ENCODE data around the gene SUFU.

DNA sequence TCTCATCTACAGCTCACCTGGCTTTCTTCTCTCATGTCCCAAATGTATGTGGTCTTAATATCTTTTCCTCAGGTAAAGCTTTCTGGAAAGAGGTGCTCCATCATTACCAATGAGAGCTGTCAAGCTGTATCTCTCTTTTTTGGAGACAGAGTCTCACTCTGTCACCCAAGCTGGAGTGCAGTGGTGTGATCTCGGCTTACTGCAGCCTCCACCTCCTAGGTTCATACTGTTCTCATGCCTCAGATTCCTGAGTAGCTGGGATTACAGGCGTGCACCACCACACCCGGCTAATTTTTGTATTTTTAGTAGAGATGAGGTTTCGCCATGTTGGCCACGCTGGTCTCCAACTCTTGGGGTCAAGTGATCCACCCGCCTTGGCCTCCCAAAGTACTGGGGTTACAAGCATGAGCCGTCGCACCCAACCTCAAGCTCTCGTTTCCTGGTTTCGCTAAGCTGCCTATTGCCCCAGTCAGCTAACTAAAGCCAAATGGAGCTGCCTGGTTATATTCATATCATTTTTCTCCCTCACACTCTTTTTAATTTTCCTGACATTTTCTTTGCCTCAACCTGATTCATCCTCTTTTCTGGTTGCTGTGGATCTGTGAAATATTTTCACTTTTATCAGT, 60.5 kb downstream of the SUFU start:
- TF ChIP-seq, protein P1, sequence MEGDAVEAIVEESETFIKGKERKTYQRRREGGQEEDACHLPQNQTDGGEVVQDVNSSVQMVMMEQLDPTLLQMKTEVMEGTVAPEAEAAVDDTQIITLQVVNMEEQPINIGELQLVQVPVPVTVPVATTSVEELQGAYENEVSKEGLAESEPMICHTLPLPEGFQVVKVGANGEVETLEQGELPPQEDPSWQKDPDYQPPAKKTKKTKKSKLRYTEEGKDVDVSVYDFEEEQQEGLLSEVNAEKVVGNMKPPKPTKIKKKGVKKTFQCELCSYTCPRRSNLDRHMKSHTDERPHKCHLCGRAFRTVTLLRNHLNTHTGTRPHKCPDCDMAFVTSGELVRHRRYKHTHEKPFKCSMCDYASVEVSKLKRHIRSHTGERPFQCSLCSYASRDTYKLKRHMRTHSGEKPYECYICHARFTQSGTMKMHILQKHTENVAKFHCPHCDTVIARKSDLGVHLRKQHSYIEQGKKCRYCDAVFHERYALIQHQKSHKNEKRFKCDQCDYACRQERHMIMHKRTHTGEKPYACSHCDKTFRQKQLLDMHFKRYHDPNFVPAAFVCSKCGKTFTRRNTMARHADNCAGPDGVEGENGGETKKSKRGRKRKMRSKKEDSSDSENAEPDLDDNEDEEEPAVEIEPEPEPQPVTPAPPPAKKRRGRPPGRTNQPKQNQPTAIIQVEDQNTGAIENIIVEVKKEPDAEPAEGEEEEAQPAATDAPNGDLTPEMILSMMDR (IDR thresholded peaks at IDR 0.05): no peak
- no peak for TF ChIP-seq EZH2 (IDR thresholded peaks at IDR 0.05; ENCODE audit: borderline replicate concordance, insufficient read depth, low read depth, low read length, poor library complexity, severe bottlenecking)

Measured in B cell (primary cell).